H9 (cell line): Measurements from ENCODE around the gene RIMBP2. TPM values are rescaled to one million over a fixed set of nuclear protein-coding genes. Genes with fewer than 3 reads are reported as not detected.

Experiments
- DNase-seq: peaks from one replicate; pipeline ENCODE4 v3.0.0-alpha.2; 2017
- H2AFZ ChIP-seq: one replicate; pipeline ENCODE4 v1.6.1; 2013; ENCODE audit warnings: mild to moderate bottlenecking, low read length, control low read depth, moderate library complexity
- H2AK5ac ChIP-seq: 2 replicates; pipeline ENCODE4 v1.6.1; 2013; ENCODE audit warnings: low read length, control low read depth, mixed read lengths; ENCODE audit not compliant: insufficient read length
- H2BK120ac ChIP-seq: one replicate; pipeline ENCODE4 v1.6.1; 2013; ENCODE audit warnings: low read depth, mild to moderate bottlenecking, low read length, control low read depth, inconsistent platforms; ENCODE audit not compliant: poor library complexity, severe bottlenecking
- H2BK12ac ChIP-seq: 2 replicates; pipeline ENCODE4 v1.6.1; 2013; ENCODE audit warnings: low read length, control low read depth, mixed read lengths, low read depth; ENCODE audit not compliant: insufficient read length
- H2BK15ac ChIP-seq: 2 replicates; pipeline ENCODE4 v1.6.1; 2013; ENCODE audit warnings: low read depth, low read length, control low read depth
- H2BK20ac ChIP-seq: one replicate; pipeline ENCODE4 v1.6.1; 2013; ENCODE audit warnings: low read depth, mild to moderate bottlenecking, low read length, control low read depth, inconsistent platforms; ENCODE audit not compliant: poor library complexity, severe bottlenecking
- H2BK5ac ChIP-seq: 2 replicates; pipeline ENCODE4 v1.6.1; 2013; ENCODE audit warnings: low read length, control low read depth, mixed read lengths; ENCODE audit not compliant: insufficient read length
- H3K14ac ChIP-seq: 2 replicates; pipeline ENCODE4 v1.6.1; 2013; ENCODE audit warnings: low read length, control low read depth; ENCODE audit not compliant: insufficient read depth
- H3K18ac ChIP-seq: 2 replicates; pipeline ENCODE4 v1.6.1; 2013; ENCODE audit warnings: low read depth, mild to moderate bottlenecking, mixed read lengths, low read length, control low read depth; ENCODE audit not compliant: insufficient read length
- H3K23ac ChIP-seq: 2 replicates; pipeline ENCODE4 v1.6.1; 2013; ENCODE audit warnings: low read length, control low read depth, mixed read lengths, low read depth; ENCODE audit not compliant: insufficient read length
- H3K23me2 ChIP-seq: 2 replicates; pipeline ENCODE4 v1.6.1; 2013; ENCODE audit warnings: low read depth, mild to moderate bottlenecking, mixed read lengths, low read length, control low read depth; ENCODE audit not compliant: insufficient read length, poor library complexity, severe bottlenecking
- H3K27ac ChIP-seq: 2 replicates; pipeline ENCODE4 v1.5.1; 2013; ENCODE audit warnings: low read length, control low read depth, mixed read lengths, low read depth; ENCODE audit not compliant: insufficient read length
- H3K27me3 ChIP-seq: 2 replicates; pipeline ENCODE4 v1.6.1; 2013; ENCODE audit warnings: low read length, control low read depth, inconsistent platforms; ENCODE audit not compliant: insufficient read depth
- H3K4ac ChIP-seq: 2 replicates; pipeline ENCODE4 v1.6.1; 2013; ENCODE audit warnings: low read depth, mild to moderate bottlenecking, control low read depth, inconsistent platforms, low read length, moderate library complexity
- H3K4me1 ChIP-seq: 2 replicates; pipeline ENCODE4 v1.6.1; 2013; ENCODE audit warnings: low read length, control low read depth, inconsistent platforms; ENCODE audit not compliant: insufficient read depth
- H3K4me2 ChIP-seq: 2 replicates; pipeline ENCODE4 v1.6.1; 2013; ENCODE audit warnings: low read length, control low read depth, mixed read lengths; ENCODE audit not compliant: insufficient read length, insufficient read depth
- H3K56ac ChIP-seq: 2 replicates; pipeline ENCODE4 v1.6.1; 2013; ENCODE audit warnings: low read depth, mild to moderate bottlenecking, mixed read lengths, low read length, control low read depth; ENCODE audit not compliant: insufficient read length
- H3K79me1 ChIP-seq: 2 replicates; pipeline ENCODE4 v1.6.1; 2013; ENCODE audit warnings: low read depth, mild to moderate bottlenecking, moderate library complexity, low read length, control low read depth, inconsistent platforms; ENCODE audit not compliant: insufficient read depth, poor library complexity, severe bottlenecking
- H3K79me2 ChIP-seq: 2 replicates; pipeline ENCODE4 v1.6.1; 2013; ENCODE audit warnings: low read length, control low read depth, inconsistent platforms; ENCODE audit not compliant: insufficient read depth
- H3K9ac ChIP-seq: 2 replicates; pipeline ENCODE4 v1.6.1; 2013; ENCODE audit warnings: low read length, control low read depth, mixed read lengths; ENCODE audit not compliant: insufficient read length; ENCODE audit errors: extremely low read depth
- H3K9me3 ChIP-seq: one replicate; pipeline ENCODE4 v1.6.1; 2013; ENCODE audit warnings: low read depth, low read length, inconsistent platforms; ENCODE audit not compliant: control insufficient read depth
- H3T11ph ChIP-seq: one replicate; pipeline ENCODE4 v1.6.1; 2013; ENCODE audit warnings: mild to moderate bottlenecking, low read length, control low read depth, inconsistent platforms
- H4K20me1 ChIP-seq: one replicate; pipeline ENCODE4 v1.6.1; 2013; ENCODE audit not compliant: control insufficient read depth, insufficient read length, insufficient read depth
- H4K5ac ChIP-seq: 2 replicates; pipeline ENCODE4 v1.6.1; 2013; ENCODE audit warnings: low read depth, mild to moderate bottlenecking, mixed read lengths, low read length, control low read depth; ENCODE audit not compliant: insufficient read length
- H4K8ac ChIP-seq: replicated peaks from 2 replicates; pipeline ENCODE4 v1.6.1; 2013; ENCODE audit warnings: low read length, control low read depth, mixed read lengths, low read depth; ENCODE audit not compliant: insufficient read length
- H4K91ac ChIP-seq: 2 replicates; pipeline ENCODE4 v1.6.1; 2013; ENCODE audit warnings: low read depth, mild to moderate bottlenecking, moderate library complexity, mixed read lengths, low read length, control low read depth; ENCODE audit not compliant: insufficient read length
- H3K27ac Mint-ChIP-seq, 3 experiments: 2 replicates in 2 of 3; 3 replicates in 1 of 3; pipeline ENCODE4 v1.8.0; 2020 to 2021; ENCODE audit warnings: mixed read lengths in 3 of 3, mild to moderate bottlenecking in 1 of 3, moderate library complexity in 1 of 3
- H3K27me3 Mint-ChIP-seq: 2 replicates; pipeline ENCODE4 v1.8.0; 2021; ENCODE audit warnings: low read depth, mild to moderate bottlenecking, moderate library complexity, mixed read lengths
- H3K36me3 Mint-ChIP-seq, 3 experiments: 2 replicates in 2 of 3; 3 replicates in 1 of 3; pipeline ENCODE4 v1.8.0; 2020 to 2021; ENCODE audit warnings: low read depth in 3 of 3, mixed read lengths in 3 of 3; ENCODE audit not compliant: insufficient read depth in 1 of 3
- H3K4me1 Mint-ChIP-seq, 2 experiments: 2 replicates each; pipeline ENCODE4 v1.8.0; 2020; ENCODE audit warnings: mixed read lengths in 2 of 2
- H3K4me3 Mint-ChIP-seq, 2 experiments: 2 replicates in 1 of 2; 3 replicates in 1 of 2; pipeline ENCODE4 v1.8.0; 2020 to 2021; ENCODE audit warnings: mild to moderate bottlenecking in 2 of 2, mixed read lengths in 2 of 2, moderate library complexity in 1 of 2
- H3K9me3 Mint-ChIP-seq, 2 experiments: 2 replicates in 1 of 2; 3 replicates in 1 of 2; pipeline ENCODE4 v1.8.0; 2020; ENCODE audit warnings: mild to moderate bottlenecking in 2 of 2, mixed read lengths in 2 of 2, moderate library complexity in 1 of 2
- CTCF ChIP-seq: fragments of 200-600 bp; sonication (generic); conservative IDR thresholded peaks from 3 replicates; pipeline ENCODE4 v1.8.0; 2021; ENCODE audit warnings: antibody characterized with exemption, mild to moderate bottlenecking
- WGBS: extraction: QIAGEN DNeasy Blood & Tissue Kit; methylation state at CpG from one replicate; pipeline ENCODE4 v1.1.7; 2013; ENCODE audit warnings: missing lambda C conversion rate, low lambda C conversion rate, mixed read lengths; ENCODE audit not compliant: insufficient read length; ENCODE audit errors: extremely low coverage; 5-methylcytosine and 5-hydroxymethylcytosine counted together
- total RNA-seq: library from RNA; stranded (reverse); gene quantifications from 2 replicates; pipeline ENCODE4 v1.2.1, GENCODE V29; 2021

RIMBP2 gene
- total RNA-seq, 1 experiment from 2014 or later: 0.70 TPM

- H2BK5ac ChIP-seq: no peak overlapping the region
- TF ChIP-seq CTCF: no peak
- H3K18ac ChIP-seq: no peak overlapping the region
- H4K8ac ChIP-seq: no peak overlapping the region
- no peak overlapping the region for H2BK120ac ChIP-seq
- no peak overlapping the region for H4K91ac ChIP-seq
- no peak overlapping the region for H2BK12ac ChIP-seq
- H3K56ac ChIP-seq: no peak overlapping the region
- no peak overlapping the region for H3K27ac Mint-ChIP-seq
- H3K14ac ChIP-seq: no peak overlapping the region
- H3K23me2 ChIP-seq: no peaks in the 10 kb centered on the region
- H3K27me3 Mint-ChIP-seq: peaks cover 19% of the 10 kb centered on the region
- H3K36me3 Mint-ChIP-seq: peaks cover 3 to 22% (median 12%) of the 10 kb centered on the region in 3 experiments; a peak in 6 of 7 replicates
- H2BK20ac ChIP-seq: no peak overlapping the region
- peaks cover 15% of the 10 kb centered on the region for H3K9me3 ChIP-seq
- no peak overlapping the region for H3T11ph ChIP-seq
- no peak for DNase-seq
- no peaks in the 10 kb centered on the region for H3K79me1 ChIP-seq
- peaks cover 0 to 2% of the 10 kb centered on the region in 2 experiments; a peak in 1 of 4 replicates for H3K4me1 Mint-ChIP-seq
- H4K5ac ChIP-seq: no peak overlapping the region
- peaks cover 39 to 42% of the 10 kb centered on the region in 2 experiments for H3K9me3 Mint-ChIP-seq
- no CpG with 5 or more reads among the region's 3 CpGs for WGBS
- no peaks in the 10 kb centered on the region for H3K4me1 ChIP-seq
- no peak overlapping the region for H3K4me2 ChIP-seq
- no peak overlapping the region for H3K27ac ChIP-seq
- H2AFZ ChIP-seq: no peak overlapping the region
- H3K4me3 Mint-ChIP-seq: no peak overlapping the region
- H2AK5ac ChIP-seq: no peak overlapping the region
- H3K23ac ChIP-seq: no peak overlapping the region
- H4K20me1 ChIP-seq: no peaks in the 10 kb centered on the region
- H3K79me2 ChIP-seq: no peaks in the 10 kb centered on the region
- H3K9ac ChIP-seq: no peak overlapping the region
- H3K4ac ChIP-seq: no peak overlapping the region
- H3K27me3 ChIP-seq: no peaks in the 10 kb centered on the region
- H2BK15ac ChIP-seq: no peak overlapping the region
Observed at GRCh38 chr12:130665753-130666152, 50.3 kb downstream of the RIMBP2 start.
